Right hindlimb (tissue), 1 donor: ENCODE results near the gene UBE2E3.
"Not testable (repeated sequence)": the region's sequence is repeated elsewhere in the genome, so short reads cannot be mapped to it uniquely, and the experiment has no call there.

Source experiments
- DNase-seq: peaks from one replicate; pipeline ENCODE4 v3.0.0-alpha.2; 2018

Gene UBE2E3

DNA sequence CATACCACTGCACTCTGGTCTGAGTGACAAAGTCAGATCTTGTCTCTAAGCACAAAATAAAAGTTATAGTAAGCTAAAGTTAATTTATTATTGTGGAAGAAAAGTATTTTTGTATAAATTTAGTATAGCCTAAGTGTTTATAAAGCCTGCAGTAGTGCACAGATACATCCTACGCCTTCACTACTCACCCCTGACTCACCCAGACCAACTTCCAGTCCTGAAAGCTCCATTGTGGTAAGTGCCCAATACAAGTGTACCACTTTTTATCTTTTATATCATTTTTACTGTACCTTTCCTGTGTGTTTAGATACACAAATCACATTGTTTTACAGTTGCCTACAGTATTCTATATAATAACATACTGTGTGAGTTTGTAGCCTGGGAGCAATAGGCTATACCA is 57.5 kb downstream of the UBE2E3 start:
- DNase-seq = no peak

GRCh38 chr2:181038796-181039195 is 58.4 kb downstream of the UBE2E3 start:
- DNase-seq = no peak

GRCh38 chr2:181040839-181041238 is 60.4 kb downstream of the UBE2E3 start:
- not testable (repeated sequence) for DNase-seq

DNA sequence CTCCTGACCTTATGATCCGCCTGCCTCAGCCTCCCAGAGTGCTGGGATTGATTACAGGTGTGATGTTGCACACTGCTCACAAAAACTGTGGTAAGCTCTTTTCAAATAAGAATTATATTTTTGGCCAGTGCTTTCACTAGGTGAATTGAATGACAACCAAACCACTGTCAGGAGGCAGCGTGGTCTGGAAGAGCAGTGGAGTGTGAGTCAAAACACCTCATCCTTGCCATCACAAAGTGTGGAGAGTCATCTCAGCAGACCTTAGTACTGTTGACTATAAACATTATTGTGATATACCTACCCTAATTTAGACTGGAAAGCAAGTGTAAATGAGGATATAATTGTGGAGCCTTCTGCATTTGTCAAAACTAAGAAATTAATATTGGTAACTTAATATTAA is 61.3 kb downstream of the UBE2E3 start:
- DNase-seq = no peak

DNA sequence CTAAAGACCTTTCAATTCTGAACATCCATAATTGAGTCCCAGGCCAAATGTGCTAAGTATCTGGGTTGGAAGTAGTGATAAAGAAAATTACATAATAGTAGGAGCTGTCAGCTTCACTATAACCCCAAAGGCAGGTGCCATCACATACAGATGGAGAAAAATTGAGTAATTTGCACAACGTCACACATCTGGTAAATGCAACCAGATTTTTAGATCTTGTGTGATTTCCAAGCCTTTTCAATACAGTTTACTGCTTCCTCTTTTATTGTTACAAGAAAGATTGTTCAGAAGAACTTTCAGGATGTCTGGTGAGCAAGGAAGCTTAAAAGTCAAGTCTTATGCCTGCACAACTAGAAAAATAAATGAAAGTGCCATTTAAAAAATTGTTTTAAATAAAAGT is 62.3 kb downstream of the UBE2E3 start:
- no peak for DNase-seq

GRCh38 chr2:181046833-181047232 is 66.4 kb downstream of the UBE2E3 start:
- DNase-seq = no peak

GRCh38 chr2:181047829-181048228 is 67.4 kb downstream of the UBE2E3 start:
- DNase-seq = no peak

DNA sequence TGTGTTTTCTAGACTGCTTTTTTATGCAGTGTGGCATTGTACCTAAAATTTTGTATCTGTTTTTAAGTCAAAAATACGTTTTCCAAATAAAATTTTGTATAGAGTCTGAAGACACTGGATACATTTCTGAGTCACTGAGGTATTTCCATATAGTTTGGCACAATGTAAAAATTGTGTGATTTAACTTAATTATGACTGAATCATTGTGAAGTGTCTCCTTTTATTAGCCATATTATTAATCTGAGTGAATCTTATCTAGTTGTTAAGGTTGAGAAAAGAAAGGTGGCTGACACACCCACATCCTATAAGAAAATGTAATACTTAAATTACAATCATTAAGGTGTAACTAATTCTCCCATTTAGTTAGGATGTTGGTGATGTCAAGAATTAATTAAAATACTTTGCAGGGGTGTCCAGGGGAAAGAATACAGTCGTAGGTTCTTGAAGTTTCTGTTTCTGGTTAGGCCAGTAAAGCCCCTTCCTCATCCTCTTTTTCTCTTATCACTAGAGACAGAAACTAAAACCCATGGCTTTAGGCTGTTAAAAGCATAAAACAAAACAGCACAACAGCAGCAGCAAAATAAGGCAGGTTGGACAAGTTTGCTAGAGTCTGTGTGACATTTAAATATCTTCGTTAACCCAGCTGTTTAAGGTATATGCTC is 71.6 kb downstream of the UBE2E3 start:
- no peak for DNase-seq

DNA sequence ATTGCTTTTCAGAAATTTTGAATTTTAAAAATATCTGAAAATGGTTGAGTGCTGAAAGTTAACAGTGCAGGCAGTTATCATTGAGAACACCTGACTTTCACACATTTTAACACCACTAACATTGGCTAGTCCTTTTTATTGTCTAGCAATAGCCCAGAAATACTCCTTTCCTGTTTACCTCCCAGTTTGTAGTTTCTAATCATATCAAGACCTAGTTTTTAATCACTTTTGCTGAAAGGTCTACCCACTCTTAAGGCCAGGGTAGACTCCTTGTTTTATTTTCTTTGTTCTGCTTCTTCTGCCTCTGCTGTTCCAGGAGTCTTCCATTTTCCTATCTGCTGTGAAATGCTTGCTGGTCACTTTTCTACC is 72.1 kb downstream of the UBE2E3 start:
- DNase-seq = no peak

DNA sequence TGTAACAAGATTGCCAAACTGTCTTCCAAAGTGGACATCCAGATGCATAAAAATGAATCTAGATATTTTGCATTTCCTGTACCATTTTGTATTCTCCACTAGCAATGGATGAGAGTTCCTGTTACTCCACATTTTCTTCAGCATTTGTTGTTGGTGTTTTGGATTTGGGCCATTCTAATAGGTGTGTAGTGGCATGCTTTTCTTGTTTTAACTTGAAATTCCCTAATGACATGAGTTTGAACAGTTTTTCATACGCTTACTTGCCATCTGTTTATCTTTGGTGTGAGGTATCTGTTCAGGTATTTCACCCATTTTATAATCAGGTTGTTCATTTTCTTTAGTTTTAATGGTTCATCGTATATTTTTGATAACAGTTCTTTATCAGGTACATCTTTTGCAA is 73.9 kb downstream of the UBE2E3 start:
- no peak for DNase-seq

DNA sequence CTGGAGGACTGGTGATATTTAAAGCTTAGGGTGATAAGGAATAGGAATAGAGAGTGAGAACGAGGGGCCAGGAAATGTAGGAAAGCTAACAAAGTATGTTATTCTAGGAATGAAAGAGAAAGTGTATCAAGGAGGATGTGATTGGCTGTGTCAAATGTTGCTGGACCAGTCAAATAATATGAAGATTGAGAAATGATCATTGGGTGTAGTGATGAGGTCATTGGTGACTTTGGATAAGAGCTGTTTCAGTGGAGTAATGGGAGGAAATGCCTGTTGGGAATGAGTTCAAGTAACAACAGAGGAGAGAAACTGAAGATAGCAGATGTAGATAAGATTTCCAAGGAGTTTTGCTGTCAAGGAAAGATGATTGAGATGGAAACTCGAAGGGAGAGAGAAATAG is 74.4 kb downstream of the UBE2E3 start:
- DNase-seq = no peak

DNA sequence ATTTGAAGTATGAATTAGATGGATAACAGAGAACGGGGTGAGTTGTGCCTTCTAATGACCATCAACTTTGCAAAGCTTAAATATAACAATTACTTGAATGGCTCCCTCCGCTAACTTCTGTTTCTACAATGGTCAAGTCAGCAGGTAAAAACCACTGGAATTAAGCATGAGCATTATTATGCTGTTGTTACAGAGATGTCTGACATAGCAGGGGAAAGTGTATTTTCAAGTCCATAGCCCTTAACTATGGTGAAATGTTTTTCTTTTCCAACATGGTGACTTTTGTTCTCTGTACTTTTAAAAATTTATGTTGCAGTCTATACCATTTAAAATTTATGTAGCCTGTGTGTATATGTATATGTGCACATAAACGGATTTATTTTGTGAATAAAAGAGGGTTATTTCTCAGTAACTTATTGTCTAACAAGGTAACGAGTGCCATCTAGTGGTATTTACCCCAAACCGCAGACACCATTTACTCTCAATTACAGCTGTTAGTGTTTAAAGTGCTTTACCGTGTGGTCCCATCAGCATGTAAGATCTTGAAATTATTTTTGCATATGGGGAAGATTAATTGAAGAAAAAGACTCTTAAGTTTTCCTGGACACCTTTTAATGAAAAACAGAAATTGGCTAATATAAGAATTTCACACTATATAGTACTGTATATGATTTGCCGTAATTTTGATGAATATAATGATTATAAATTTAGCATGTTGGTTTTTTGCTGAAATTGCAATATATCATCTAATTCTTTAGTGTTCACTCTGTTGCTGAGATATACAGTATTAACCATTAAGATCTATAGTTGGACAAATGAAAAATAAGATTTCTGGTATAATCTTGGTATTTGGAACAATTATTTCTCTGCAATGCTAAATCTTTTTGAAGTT is 78.2 kb downstream of the UBE2E3 start:
- no peak for DNase-seq

GRCh38 chr2:181063696-181064095 is 83.3 kb downstream of the UBE2E3 start:
- no peak for DNase-seq

DNA sequence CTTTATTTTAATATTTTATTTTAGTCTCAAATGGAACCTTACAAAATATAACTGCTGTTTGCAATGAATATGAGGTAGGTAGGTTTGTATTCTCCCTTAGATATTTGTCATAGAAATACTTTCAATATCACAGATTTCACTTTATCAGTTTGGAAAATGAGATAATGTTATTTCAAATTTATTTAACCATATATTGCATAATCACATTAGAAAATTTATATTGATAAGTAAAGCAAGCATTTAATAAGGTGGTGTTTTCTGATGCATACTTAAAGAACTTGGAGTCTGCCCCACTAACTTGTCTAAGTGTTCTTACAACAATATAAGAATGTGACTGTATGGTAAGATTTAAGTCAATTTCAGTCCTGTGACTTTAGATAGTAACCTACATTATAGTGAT is 85.1 kb downstream of the UBE2E3 start:
- DNase-seq = no peak

- no peak for DNase-seq
Observed at GRCh38 chr2:181066333-181066732, 85.9 kb downstream of the UBE2E3 start.

- no peak for DNase-seq
Observed at GRCh38 chr2:181070119-181070835, 89.9 kb downstream of the UBE2E3 start.

GRCh38 chr2:181070836-181071200 is 90.4 kb downstream of the UBE2E3 start:
- no peak for DNase-seq

- no peak for DNase-seq
Observed at GRCh38 chr2:181072486-181073235, 92.3 kb downstream of the UBE2E3 start.

- no peak for DNase-seq
Observed at GRCh38 chr2:181073896-181074295, 93.5 kb downstream of the UBE2E3 start.

DNA sequence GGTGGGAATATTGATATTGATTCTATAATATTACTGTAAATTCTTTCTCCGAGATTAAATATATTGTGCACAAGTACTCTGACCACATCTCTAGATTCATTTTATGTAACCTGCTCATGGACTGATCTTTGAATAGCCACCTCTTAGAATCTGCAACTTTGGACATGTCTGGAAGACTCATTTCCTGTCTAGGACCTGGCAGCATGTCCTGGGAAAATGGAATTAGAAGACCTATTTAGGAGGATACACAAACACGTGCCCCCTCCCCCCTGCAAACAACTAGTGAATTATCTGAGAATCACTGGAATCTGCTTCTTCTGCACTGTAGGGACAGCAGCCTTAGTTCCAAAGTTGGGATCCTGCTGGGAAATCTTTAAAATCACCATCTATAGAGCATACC is 94.1 kb downstream of the UBE2E3 start:
- DNase-seq = no peak

- no peak for DNase-seq
Observed at GRCh38 chr2:181076658-181077057, 96.3 kb downstream of the UBE2E3 start.

DNA sequence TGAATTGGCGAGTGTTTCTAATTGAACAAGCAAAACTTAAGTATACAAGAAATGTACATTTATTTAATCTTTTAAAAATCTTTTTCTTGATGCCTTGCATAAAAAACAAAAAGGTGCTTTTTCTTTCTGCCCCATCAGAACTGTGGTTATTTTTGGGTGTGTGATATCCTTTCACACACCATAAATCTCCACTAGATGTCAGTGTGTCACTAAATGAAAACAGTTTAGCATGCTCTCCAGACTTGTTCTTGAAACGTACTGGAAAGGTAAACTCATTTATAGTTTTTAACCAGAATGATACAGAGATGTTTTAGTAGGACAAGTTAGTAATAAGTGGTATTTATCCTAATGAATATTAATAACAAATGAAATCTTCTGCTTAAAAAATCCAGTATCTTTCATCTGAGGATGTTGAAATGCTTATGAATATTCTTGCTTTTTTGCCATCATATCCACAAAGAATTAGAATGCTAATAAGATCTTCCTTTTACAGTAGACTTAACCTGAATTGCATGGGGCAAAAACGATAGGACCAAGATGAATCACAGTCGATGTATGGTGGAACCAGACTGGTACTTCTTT is 96.8 kb downstream of the UBE2E3 start:
- no peak for DNase-seq

DNA sequence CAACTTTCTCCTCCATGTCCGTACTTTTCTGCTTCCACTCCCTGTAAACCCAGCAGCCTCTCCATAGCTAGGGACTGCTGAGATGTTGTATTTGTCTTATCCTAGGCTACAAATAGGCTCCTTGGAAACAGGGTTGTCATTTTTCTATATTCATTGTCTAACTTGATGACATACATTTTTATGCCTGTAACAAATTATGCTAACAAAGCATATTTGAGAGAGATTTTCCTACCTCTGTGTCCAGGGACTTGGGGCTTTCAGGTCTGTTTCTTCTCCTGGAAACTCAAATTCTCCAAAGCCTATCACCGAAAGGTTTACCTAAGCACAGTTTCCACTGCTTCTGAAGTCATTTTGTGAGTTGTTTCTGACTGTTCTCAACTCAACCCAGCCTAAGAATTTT is 102.7 kb downstream of the UBE2E3 start:
- no peak for DNase-seq
